ENCODE results near the gene MKLN1.
A peak's percentile ranks its signal among the peaks of the same experiment; 100 is the strongest.

Gene MKLN1

DNA sequence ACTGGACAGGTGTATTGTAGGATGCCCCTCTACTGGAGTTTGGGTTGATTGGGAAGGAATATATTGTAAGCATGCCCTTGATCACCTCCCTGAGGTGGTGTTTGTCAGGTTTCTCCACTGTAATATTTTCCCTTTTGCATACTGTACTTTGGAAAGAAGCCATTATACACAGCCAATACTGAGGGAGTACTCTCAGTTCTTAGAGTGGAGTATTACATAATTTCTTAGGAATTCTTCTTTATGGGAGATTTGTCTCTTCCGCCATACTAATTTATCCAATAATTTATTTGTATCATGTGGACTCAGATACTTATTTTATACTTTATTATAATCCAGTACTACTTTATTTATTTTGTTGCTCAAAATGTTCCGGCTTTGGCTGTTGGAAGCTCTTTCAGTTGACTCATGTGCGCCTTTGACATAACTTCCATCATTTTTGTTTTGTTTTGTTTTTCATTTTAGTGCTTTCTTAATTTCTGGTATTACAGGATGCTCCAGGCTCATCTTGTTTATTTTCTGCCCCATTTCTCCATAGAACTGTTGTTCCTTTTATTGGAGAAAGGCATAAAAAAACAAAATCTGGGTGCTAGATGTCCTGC, 29.7 kb downstream of the MKLN1 start:
- DNase-seq (ENCODE audit: low spot score in 2 of 2) (no peak), ATAC-seq (no peak)
- Mint-ChIP-seq H3K27ac (no peak overlapping the region), H3K4me3 (no peak overlapping the region), H3K9me3 (no peaks in the 10 kb centered on the region), H3K36me3 (no peaks in the 10 kb centered on the region), H3K4me1 (peaks cover 75% of the 10 kb centered on the region)

DNA sequence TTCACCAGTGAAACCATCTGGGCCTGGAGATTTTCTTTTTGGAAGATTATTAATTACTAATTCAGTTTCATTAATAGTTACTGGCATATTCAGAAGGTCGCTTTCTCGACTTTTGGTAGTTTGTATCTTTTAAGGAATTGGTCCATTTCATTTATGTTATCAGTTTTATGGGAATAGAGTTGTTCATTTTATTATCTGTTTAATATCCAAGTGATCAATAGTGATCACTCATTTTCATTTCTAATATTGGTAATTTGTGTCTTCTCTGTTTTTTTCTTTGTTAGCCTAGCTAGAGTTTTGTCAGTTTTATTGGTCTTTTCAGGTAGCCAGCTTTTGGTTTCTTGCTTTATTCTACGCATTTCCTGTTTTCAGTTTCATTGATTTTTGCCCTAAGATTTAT, 31.0 kb downstream of the MKLN1 start:
- ATAC-seq = no peak
- DNase-seq (ENCODE audit: low spot score in 2 of 2) = no peak
- Mint-ChIP-seq H3K4me1 (peaks cover 67% of the 10 kb centered on the region), H3K9me3 (no peaks in the 10 kb centered on the region), H3K4me3 (peak overlapping the region; percentile 5), H3K27ac (no peak overlapping the region), H3K36me3 (no peaks in the 10 kb centered on the region)

DNA sequence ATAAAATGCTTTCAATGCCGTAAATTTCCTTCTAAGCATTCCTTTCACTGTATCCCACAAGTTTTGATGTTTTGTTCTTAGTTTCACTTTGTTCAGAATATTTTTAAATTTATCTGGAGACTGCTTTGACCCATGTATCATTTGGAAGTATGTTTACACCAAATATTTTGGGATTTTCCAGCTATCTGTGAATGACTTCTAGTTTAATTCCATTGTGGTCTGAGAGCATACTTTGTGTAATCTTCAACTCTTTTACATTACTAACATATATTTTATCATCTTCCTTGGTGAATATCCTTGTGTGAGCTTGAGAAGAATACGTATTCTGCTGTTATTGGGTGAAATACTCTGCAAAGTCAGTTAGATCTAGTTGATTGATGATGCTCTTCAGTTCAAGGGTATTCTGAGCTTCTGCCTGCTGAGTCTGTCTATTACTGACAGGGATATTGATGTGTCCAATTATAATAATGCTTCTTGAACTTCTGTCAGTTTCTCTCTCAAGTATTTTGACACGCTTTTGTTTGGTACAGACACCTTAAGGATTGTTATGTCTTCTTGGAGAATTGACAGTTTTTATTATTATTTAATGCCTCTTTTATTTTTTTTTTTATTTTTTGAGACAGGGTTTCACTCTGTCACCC, 31.6 kb downstream of the MKLN1 start:
- ATAC-seq = no peak
- Mint-ChIP-seq H3K4me3 (peak overlapping the region; percentile 5), H3K9me3 (no peaks in the 10 kb centered on the region), H3K36me3 (no peaks in the 10 kb centered on the region), H3K4me1 (peaks cover 65% of the 10 kb centered on the region), H3K27ac (no peak overlapping the region)
- DNase-seq (ENCODE audit: low spot score in 2 of 2) = no peak

DNA sequence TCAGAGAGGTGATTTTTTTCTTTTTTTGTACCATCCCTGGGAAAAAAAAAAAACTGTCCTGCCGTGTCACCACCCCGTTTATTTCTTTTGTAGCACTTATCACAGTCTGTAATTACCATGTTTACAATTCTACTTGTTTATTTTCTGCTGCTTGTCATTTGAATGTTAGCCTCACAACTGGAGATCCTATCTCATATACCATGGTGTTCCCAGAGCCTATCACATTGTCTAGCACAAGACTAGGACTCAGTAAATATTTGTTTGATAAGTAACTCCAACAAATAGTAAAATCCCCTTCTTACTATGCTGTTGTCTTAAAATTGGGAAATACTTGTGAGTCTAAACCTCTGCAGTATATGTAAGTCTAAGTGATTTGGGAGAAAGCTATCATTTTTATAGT, 36.0 kb downstream of the MKLN1 start:
- DNase-seq (ENCODE audit: low spot score in 2 of 2) (no peak), ATAC-seq (no peak)
- no peaks in the 10 kb centered on the region for H3K9me3 Mint-ChIP-seq
- no peak overlapping the region for H3K27ac Mint-ChIP-seq
- peaks cover 69% of the 10 kb centered on the region for H3K4me1 Mint-ChIP-seq
- no peaks in the 10 kb centered on the region for H3K36me3 Mint-ChIP-seq
- no peak overlapping the region for H3K4me3 Mint-ChIP-seq

DNA sequence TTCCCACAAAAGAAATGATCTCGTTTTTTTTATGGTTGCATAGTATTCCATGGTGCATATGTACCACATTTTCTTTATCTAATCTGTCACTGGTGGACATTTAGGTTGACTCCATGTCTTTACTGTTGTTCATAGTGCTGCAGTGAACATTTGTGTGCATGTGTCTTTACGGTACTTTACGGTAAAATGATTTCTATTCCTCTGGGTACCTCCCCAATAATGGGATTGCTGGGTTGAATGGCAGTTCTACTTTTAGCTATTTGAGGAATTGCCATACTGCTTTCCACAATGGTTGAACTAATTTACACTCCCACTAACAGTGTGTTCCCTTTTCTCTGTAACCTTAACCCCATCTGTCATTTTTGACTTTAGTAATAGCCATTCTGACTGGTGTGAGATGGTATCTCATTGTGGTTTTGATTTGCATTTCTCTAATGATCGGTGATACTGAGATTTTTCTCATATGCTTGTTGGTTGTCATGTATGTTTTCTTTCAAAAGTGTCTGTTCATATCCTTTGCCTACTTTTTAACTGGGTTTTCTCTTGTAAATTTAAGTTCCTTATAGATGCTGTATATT, 37.2 kb downstream of the MKLN1 start:
- no peak overlapping the region for H3K27ac Mint-ChIP-seq
- H3K4me3 Mint-ChIP-seq = no peak overlapping the region

DNA sequence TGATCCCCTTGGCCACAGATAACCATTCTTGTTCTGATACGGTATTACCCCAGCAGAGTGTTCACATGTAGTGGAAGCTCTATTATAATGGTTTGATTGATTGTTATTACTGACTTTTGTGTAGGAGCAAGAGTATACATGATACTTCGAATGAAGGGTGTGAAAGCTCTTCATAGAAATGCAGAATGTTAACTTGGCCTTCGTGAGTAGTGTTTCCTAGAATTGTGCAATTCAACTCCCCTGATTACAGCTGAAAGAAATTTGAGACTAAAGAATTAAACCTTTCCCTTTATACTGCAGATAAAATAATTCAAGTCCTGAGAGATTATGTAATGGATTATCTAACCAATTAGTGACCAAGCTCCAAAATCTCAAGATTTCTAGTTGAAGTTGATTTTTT, 38.2 kb downstream of the MKLN1 start:
- no peak overlapping the region for H3K4me3 Mint-ChIP-seq
- H3K36me3 Mint-ChIP-seq = peaks cover 7% of the 10 kb centered on the region
- peaks cover 61% of the 10 kb centered on the region for H3K4me1 Mint-ChIP-seq
- no peaks in the 10 kb centered on the region for H3K9me3 Mint-ChIP-seq
- H3K27ac Mint-ChIP-seq = no peak overlapping the region
- ATAC-seq (no peak), DNase-seq (ENCODE audit: low spot score in 2 of 2) (no peak)

More for the DNA sequence above, 37.2 kb downstream of the MKLN1 start:
- H3K9me3 Mint-ChIP-seq = no peaks in the 10 kb centered on the region
- peaks cover 61% of the 10 kb centered on the region for H3K4me1 Mint-ChIP-seq
- DNase-seq (ENCODE audit: low spot score in 2 of 2) (no peak), ATAC-seq (peak; percentile 87)
- peaks cover under 1% of the 10 kb centered on the region for H3K36me3 Mint-ChIP-seq

DNA sequence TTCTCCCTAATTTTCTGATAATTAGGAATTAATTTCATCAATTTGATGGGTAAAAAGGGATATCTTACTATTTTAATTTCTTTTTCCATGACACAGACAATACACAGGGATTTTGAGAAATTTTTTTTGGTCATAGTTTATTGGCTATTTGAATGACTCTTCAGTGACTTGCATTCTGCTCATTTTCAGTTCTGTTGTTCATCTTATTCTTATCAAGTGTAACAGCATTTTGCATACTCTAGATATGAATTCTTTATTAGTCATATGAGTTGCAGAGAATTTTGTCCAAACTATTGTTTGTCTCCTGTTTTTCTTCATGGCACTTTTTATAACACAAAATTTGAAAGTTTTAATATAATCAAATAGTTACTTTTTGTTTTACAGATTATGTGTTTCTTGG, 41.7 kb downstream of the MKLN1 start:
- Mint-ChIP-seq H3K4me1 (peaks cover 60% of the 10 kb centered on the region), H3K4me3 (no peak overlapping the region), H3K9me3 (no peaks in the 10 kb centered on the region), H3K36me3 (peaks cover 7% of the 10 kb centered on the region), H3K27ac (no peak overlapping the region)
- peak; percentile 79 for ATAC-seq
- no peak for DNase-seq (ENCODE audit: low spot score in 2 of 2)

DNA sequence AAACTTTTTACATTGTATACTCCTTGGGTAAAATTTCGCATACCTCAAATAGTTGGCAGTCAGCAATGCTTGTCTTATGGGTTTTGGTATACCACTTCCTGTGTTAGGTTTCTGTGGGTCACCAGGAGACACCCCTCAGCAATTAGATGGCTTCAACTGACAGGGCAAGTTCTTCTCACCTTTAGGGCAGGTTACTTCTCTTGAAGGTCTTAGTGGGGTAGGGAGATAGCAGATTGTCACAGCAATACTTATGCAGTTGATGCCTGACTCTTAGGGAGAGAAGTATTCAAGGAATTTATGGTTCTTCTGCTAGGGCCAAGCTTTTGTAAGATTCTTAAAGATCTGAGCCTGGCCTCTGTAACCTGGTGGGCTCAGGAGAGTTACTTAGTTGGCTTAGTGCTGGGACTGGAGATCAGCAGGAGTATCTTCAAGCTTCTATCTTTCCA, 42.9 kb downstream of the MKLN1 start:
- H3K4me3 Mint-ChIP-seq = no peak overlapping the region

DNA sequence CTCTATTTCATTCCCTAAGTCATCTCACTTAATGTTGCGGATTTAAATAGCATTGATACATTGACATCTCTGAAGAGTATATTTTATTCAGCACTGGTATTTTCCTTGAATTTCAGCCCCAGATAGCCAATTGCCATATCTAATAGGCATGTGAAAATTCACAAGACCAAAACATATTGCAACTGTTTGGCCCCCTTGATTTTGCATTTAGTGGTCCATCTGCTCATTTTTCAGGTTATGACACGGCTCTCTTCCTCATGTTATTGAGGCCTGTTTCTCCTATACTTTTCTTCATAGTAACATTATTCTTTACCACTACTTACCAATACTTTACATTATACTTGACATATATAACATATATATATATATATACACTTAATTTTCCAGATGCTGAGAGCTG, 43.7 kb downstream of the MKLN1 start:
- H3K9me3 Mint-ChIP-seq = no peaks in the 10 kb centered on the region
- DNase-seq (ENCODE audit: low spot score in 2 of 2) = no peak
- H3K4me3 Mint-ChIP-seq = no peak overlapping the region
- ATAC-seq = no peak
- H3K27ac Mint-ChIP-seq = no peak overlapping the region
- peaks cover 7% of the 10 kb centered on the region for H3K36me3 Mint-ChIP-seq
- H3K4me1 Mint-ChIP-seq = peaks cover 44% of the 10 kb centered on the region

More for the DNA sequence above, 42.9 kb downstream of the MKLN1 start:
- no peaks in the 10 kb centered on the region for H3K9me3 Mint-ChIP-seq
- H3K27ac Mint-ChIP-seq = no peak overlapping the region
- peaks cover 50% of the 10 kb centered on the region for H3K4me1 Mint-ChIP-seq
- ATAC-seq = peak; percentile 78
- DNase-seq (ENCODE audit: low spot score in 2 of 2) = peak in 1 of 2 donors; percentile 61
- H3K36me3 Mint-ChIP-seq = peaks cover 7% of the 10 kb centered on the region

DNA sequence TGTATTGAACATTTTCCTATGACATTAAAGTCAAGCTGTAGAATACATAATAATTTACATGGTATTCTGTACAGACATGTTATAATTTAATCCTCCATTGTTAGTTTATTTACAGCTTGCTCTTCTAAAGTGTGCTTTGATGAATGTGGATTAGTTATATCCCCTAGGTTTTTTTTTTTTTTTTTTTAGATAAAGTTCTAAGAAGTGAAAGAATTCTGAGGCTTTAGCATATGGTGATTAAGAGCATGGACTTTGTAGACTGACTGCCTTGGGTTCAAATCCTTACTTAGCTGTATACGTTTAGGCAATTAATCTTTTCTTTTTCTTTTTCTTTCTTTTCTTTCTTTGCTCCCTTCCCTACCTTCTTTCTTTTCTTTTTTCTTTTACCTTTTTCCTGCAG, 44.9 kb downstream of the MKLN1 start:
- H3K4me3 Mint-ChIP-seq = no peak overlapping the region
- ATAC-seq (no peak), DNase-seq (ENCODE audit: low spot score in 2 of 2) (no peak)
- no peak overlapping the region for H3K27ac Mint-ChIP-seq
- peaks cover 16% of the 10 kb centered on the region for H3K36me3 Mint-ChIP-seq
- peaks cover 40% of the 10 kb centered on the region for H3K4me1 Mint-ChIP-seq
- H3K9me3 Mint-ChIP-seq = no peaks in the 10 kb centered on the region

DNA sequence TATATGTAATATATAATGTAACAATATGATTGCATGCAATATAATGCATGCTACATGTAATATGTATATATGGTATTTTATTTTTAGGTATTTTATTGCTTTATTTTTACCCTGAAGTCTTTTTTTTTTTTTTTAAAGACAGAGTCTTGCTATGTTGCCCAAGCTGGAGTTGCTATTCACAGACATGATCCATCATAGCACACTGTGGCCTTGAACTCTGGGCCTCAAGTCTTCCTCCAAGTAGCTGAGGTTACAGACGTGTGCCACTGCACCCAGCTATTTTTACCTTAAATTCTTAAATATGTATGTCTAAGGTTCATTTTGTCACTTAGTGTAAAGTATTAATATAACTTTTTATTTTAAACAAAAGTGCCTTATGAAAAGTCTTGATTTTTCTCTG, 47.1 kb downstream of the MKLN1 start:
- H3K4me1 Mint-ChIP-seq = peaks cover 29% of the 10 kb centered on the region
- DNase-seq (ENCODE audit: low spot score in 2 of 2) = no peak
- no peak for ATAC-seq
- H3K9me3 Mint-ChIP-seq = no peaks in the 10 kb centered on the region
- no peak overlapping the region for H3K4me3 Mint-ChIP-seq
- peaks cover 28% of the 10 kb centered on the region for H3K36me3 Mint-ChIP-seq
- H3K27ac Mint-ChIP-seq = no peak overlapping the region

DNA sequence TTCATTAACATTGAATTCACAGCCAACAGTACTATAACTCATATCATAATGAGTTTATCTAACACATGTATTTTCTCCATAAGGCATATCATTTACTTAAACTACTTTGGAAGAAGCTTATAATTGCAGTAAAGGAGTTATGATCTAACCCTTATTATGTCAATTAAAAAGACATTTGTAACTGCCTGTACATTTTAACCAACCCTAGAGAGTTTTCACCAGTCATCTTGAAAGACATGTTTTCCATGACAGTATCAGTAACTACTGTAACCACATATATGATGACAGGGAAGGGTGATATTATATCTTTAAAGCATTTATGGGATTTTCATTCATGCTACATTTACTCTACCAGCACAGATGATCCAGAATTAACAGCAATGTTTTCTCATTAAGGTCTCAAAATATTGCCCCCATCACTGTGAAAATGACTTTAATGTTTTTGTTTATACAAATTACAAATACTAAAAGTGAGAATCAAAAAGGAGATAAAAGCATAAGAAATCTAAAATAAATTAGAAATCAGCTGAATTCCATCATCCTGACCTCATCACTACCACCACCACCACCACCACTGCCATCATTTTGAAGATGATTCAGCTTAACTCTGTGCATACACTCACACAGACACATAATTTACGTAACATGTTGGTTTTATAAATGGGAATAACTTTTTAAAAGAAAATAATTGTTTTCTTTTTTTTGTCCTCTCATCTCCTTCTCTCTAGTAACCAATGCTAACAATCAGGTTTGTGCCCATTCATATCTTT, 53.6 kb downstream of the MKLN1 start:
- ATAC-seq = peak; percentile 83
- Mint-ChIP-seq H3K4me1 (peaks cover 29% of the 10 kb centered on the region), H3K36me3 (peaks cover 28% of the 10 kb centered on the region), H3K27ac (no peak overlapping the region), H3K9me3 (no peaks in the 10 kb centered on the region), H3K4me3 (no peak overlapping the region)
- DNase-seq (ENCODE audit: low spot score in 2 of 2) = no peak

DNA sequence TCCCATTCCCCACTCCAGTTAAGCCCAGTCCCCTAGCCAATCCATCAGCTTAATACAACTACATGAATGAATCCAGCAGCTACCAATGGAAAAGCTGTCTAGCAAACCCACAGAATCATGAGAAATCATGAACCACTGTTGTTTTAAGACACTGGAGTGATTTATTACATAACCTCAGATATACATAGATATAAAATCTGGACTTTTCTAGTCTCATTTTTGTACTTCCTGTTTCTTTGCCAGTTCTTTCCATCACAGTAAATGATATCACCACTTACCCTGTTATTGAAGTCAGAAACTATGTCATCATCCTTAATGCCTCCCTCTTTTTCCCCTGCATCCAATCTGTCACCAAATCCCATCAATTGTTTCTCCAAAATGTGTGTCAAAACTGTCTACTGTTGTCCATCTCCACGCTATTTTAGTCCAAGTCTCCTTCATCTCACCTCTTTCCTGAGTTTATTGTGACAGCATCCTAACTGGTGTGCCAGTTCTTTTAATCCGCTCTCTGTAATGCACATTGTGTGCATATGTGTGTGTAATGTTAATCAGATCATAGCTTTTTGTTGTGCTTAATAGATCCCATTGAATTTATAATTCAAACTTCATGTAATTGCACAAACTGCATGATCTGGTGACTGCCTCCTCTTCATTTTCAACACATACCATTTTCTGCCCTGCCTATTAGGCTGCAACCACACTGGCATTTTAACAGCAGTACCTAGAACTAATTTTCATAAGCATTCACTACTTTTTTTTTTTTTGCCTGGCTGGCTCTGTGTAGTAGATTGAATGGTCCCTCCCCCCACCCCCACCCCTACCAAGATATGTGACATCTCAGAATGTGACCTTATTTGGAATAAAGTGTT, 56.0 kb downstream of the MKLN1 start:
- DNase-seq (ENCODE audit: low spot score in 2 of 2) (no peak), ATAC-seq (no peak)
- Mint-ChIP-seq H3K36me3 (peaks cover 18% of the 10 kb centered on the region), H3K4me1 (peaks cover 29% of the 10 kb centered on the region), H3K4me3 (no peak overlapping the region), H3K9me3 (no peaks in the 10 kb centered on the region), H3K27ac (no peak overlapping the region)

DNA sequence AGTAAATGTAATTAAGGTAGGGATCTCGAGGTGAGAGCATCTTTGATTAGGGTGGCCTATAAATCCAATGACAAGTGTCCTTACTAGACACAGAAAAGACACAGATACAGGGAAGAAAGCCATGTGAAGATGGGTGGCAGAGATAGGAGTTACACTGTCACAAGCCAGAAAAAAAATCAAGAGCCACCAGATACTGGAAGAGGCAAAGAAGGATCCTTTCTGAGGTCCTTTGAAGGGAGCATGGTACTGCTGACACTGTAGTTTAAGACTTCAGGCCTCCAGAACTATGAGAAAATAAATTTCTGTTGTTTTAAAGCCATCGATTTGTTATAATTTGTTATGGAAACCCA, 56.6 kb downstream of the MKLN1 start:
- peaks cover 29% of the 10 kb centered on the region for H3K4me1 Mint-ChIP-seq
- peaks cover 23% of the 10 kb centered on the region for H3K36me3 Mint-ChIP-seq
- H3K27ac Mint-ChIP-seq = no peak overlapping the region
- ATAC-seq (no peak), DNase-seq (ENCODE audit: low spot score in 2 of 2) (no peak)
- no peaks in the 10 kb centered on the region for H3K9me3 Mint-ChIP-seq
- H3K4me3 Mint-ChIP-seq = no peak overlapping the region

DNA sequence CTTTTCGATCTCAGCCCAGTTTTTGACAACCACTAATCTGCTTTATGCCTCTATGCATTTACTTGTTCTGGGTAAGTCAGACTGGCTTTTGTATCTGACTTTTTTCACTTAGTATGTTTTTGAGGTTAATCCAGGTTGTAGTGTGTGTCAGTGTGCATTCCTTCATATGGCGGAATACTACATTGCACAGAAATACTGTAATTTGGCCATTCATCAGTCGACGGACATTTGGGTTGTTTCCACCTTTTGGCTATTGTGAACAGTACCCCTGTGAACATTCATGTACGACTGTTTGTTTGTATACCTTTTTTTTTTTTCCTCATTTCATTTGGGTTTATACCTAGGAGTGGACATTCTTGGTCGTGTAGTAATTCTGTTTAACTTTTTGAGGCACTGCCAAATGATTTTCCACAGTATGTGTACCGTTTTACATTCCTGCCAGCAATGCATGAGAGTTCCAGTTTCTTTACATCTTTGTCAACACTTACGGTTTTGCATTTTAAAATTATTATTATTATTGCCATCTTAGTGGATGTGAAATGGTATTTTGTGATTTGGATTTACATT, 57.4 kb downstream of the MKLN1 start:
- DNase-seq (ENCODE audit: low spot score in 2 of 2) (no peak), ATAC-seq (no peak)
- no peaks in the 10 kb centered on the region for H3K9me3 Mint-ChIP-seq
- no peak overlapping the region for H3K27ac Mint-ChIP-seq
- H3K36me3 Mint-ChIP-seq = peaks cover 30% of the 10 kb centered on the region
- H3K4me3 Mint-ChIP-seq = no peak overlapping the region
- peaks cover 29% of the 10 kb centered on the region for H3K4me1 Mint-ChIP-seq
